Fibroblast of villous mesenchyme (primary cell): ENCODE results near the gene PPARD. TPM values are rescaled to one million over a fixed set of nuclear protein-coding genes. Genes with fewer than 3 reads are reported as not detected.

Experiments used
- DNase-seq: peaks from one replicate; pipeline ENCODE4 v3.0.0-alpha.2; 2010; ENCODE audit warnings: low read depth
- H3K4me3 ChIP-seq: 2 replicates; pipeline ENCODE4 v1.5.1; 2011; ENCODE audit warnings: low read depth, mild to moderate bottlenecking, low read length
- CTCF ChIP-seq: IDR thresholded peaks from 2 replicates; pipeline ENCODE4 v1.5.1; 2012; ENCODE audit warnings: low read depth, mild to moderate bottlenecking, low read length; ENCODE audit not compliant: insufficient read depth
- total RNA-seq: library from RNA; depleted of rRNA; stranded (reverse); fragments of >200 nt; gene quantifications from 2 replicates; pipeline ENCODE4 v1.2.3, GENCODE V29; 2012

Gene PPARD
- total RNA-seq, 1 donor: 8.2 TPM

- no peak overlapping the region for H3K4me3 ChIP-seq
- DNase-seq: no peak
- TF ChIP-seq CTCF: no peak
These were observed 64.5 kb downstream of the PPARD start for GRCh38 chr6:35406711-35407485.

- no peak for TF ChIP-seq CTCF
- no peak overlapping the region for H3K4me3 ChIP-seq
- DNase-seq: no peak
These were observed 66.9 kb downstream of the PPARD start for GRCh38 chr6:35409245-35409644.

- H3K4me3 ChIP-seq: no peak overlapping the region
- no peak for TF ChIP-seq CTCF
- DNase-seq: no peak
These were observed 67.8 kb downstream of the PPARD start for GRCh38 chr6:35410131-35410530.

GRCh38 chr6:35411066-35411465 lies 68.7 kb downstream of the PPARD start:
- DNase-seq: no peak
- TF ChIP-seq CTCF: no peak

GRCh38 chr6:35412102-35412501 lies 69.7 kb downstream of the PPARD start:
- no peak for TF ChIP-seq CTCF
- no peak for DNase-seq
- no peak overlapping the region for H3K4me3 ChIP-seq

More at GRCh38 chr6:35411066-35411465, 68.7 kb downstream of the PPARD start:
- no peak overlapping the region for H3K4me3 ChIP-seq

GRCh38 chr6:35413911-35414310 lies 71.6 kb downstream of the PPARD start:
- no peak overlapping the region for H3K4me3 ChIP-seq
- DNase-seq: no peak
- TF ChIP-seq CTCF: no peak
